ACHN (cell line): ENCODE measurements around the gene ARMC8.

Experiments
- DNase-seq: peaks from one replicate; pipeline ENCODE4 v3.0.0-alpha.2; 2015
- in situ Hi-C: cut with HindIII; loops from 2 replicates; pipeline ENCODE4 v1.10.0; 2017; ENCODE audit warnings: low sequenced_read_pairs, low pct_ligation_motif_present, low pct_unique_long_range_greater_than_20kb

ARMC8 gene

DNA sequence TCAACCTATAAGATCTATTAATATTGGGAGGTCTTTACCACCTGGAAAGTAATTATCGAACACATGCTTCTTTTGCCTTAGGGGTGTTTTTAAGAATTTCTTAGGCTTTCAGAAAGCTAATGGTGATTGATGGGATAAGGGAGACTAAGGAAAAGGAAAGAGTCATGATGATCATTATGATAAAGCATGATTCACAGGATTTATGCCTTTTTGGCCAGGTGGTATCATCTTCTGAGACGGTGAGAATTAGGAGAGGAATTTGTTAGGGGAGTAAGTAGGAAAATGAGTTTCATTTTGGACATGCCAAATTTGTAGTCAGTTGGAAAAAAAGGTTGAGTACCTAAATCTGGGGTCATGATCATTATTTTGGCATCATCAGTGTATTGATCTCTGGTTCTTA lies 8.9 kb downstream of the ARMC8 start:
- no peak for DNase-seq
- in situ Hi-C loops = no loop called here

DNA sequence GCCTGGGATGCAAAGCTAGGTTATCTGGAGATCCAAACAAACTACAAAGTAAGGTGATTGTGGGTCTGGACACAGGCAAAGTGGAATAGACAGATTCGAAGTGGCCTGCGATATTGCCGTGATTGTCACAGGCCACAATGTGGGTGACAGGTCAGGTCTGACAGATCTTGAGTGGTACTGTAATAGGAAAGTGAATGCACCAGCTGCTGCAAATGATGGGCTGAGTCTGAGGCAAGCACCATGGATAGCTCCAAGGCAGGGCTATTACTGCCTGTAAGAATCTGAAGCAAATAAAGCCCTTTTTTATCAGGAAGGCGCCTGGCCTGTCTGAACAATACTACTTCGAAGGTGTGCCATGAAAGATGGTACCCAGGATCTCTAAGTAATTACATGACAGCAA lies 10.0 kb downstream of the ARMC8 start:
- in situ Hi-C loops = no loop called here

DNA sequence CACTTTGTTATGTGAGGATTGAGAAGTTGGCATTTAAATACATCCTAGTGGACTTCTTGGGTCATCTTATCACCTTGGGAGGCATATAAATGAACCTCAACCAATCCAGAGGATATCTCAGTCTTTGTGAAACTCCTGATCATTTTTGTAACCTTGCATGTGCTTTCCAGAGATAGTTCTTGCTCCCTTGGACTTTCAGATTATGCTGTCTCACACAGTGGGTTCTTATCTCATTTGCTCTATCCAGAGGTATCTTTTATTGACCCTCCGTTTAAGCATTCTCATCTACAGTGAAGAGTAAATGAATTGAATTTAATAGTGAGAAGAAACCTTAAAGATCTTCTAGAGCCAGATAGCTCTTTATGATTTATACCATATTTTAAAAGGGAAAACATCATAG lies 10.4 kb downstream of the ARMC8 start:
- no peak for DNase-seq
- in situ Hi-C loops = no loop called here

More for the DNA sequence above, 10.0 kb downstream of the ARMC8 start:
- peak; percentile 17 for DNase-seq

GRCh38 chr3:138199851-138200250 lies 12.8 kb downstream of the ARMC8 start:
- in situ Hi-C loops = no loop called here
- no peak for DNase-seq

- in situ Hi-C loops = no loop called here
- no peak for DNase-seq
Observed at GRCh38 chr3:138200424-138200823, 13.3 kb downstream of the ARMC8 start.

DNA sequence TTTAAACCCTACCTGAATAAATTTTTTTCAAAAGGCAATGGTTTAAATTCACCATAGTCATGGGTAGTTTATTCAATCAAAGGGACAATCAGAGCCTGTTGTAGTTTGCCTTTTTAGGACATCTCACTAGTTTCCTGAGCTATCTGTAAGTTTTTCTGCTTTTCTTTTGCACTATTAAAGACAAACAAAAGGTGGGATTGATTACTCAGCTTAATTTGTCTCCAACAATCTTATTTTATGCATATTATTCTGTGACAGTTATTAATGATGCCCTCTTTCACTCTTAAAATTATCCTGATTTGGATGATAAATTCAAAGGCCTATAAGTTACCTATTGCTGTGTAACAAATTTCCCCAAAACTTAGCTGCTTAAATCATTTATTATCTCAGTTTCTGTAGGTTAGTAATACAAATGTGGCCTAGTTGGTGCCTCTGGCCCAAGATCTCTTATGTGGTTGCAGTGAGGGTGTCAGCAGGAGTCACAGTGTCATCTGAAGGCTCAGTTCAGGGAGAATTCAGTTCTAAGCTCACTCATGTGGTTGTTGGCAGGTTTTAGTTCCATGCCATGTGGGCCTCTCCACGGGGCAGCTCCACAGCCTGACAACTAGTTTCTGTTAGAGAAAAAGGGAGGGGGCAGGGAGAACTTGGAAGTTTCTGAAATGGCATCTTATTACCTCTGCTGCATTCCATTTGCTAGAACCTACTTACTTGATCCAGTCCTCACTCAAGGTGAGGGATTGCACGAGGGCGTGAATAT lies 16.0 kb downstream of the ARMC8 start:
- in situ Hi-C loops = no loop called here
- DNase-seq = no peak

DNA sequence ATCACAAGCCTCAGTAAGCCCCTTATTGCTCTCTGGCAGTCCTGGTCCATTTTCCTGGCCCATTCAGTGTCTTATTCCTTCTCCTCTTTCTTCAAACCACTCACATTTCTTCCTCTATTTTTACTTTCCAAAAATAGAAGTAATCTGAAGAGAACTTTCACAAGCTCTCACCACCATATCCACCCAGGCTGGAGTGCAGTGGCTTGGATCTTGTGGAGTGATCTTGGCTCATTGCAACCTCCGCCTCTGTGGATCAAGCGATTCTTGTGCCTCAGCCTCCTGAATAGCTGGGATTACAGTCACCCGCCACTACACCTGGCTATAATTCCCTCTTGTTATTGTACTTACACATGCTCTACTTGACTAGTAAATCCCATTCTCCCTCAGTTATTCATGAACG lies 16.8 kb downstream of the ARMC8 start:
- DNase-seq = no peak
- in situ Hi-C loops = no loop called here

DNA sequence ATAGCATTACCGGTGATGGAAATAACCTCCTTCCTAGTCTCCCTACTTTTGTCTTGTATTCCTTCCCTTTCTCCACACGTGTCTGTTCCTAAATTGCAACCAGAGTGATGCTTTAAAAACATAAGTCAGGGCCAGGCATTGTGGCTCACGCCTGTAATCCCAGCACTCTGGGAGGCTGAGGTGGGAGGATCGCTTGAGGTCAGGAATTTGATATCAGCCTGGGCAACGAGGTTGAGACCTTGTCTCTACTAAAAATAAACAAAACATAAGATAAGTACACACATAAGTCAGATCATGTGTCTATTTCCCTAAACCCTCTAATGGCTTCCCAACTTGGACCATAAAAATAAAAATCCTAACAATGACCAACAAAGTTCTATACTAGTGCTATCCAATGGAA lies 18.4 kb downstream of the ARMC8 start:
- in situ Hi-C loops = no loop called here
- no peak for DNase-seq

GRCh38 chr3:138206196-138206595 lies 19.1 kb downstream of the ARMC8 start:
- in situ Hi-C loops = no loop called here
- DNase-seq = no peak

- in situ Hi-C loops = no loop called here
- no peak for DNase-seq
Observed at GRCh38 chr3:138210528-138210927, 23.4 kb downstream of the ARMC8 start.

- in situ Hi-C loops = no loop called here
- DNase-seq = no peak
Observed at GRCh38 chr3:138213398-138214085, 26.4 kb downstream of the ARMC8 start.

- no peak for DNase-seq
- in situ Hi-C loops = no loop called here
Observed at GRCh38 chr3:138219255-138219654, 32.2 kb downstream of the ARMC8 start.

GRCh38 chr3:138220242-138220641 lies 33.1 kb downstream of the ARMC8 start:
- no peak for DNase-seq
- in situ Hi-C loops = no loop called here

DNA sequence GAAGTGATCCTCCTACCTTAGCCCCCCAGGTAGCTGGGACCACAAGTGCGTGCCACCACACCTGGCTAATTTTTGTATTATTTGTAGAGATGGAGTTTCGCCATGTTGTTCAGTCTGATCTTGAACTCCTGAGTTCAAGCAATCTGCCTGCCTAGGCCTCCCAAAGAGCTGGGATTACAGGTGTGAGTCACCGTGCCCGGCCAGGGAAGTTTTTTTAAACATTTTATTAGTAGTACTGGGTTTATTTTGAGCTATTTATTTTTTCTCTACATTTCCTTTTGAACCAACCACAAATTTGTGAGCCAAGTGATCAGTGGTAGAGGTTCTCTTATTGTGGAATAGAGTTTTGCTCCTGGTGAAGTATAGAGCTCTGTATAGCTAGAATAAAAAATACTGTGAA lies 33.7 kb downstream of the ARMC8 start:
- DNase-seq = no peak
- in situ Hi-C loops = no loop called here

GRCh38 chr3:138222131-138222941 lies 35.2 kb downstream of the ARMC8 start:
- DNase-seq = no peak
- in situ Hi-C loops = no loop called here

DNA sequence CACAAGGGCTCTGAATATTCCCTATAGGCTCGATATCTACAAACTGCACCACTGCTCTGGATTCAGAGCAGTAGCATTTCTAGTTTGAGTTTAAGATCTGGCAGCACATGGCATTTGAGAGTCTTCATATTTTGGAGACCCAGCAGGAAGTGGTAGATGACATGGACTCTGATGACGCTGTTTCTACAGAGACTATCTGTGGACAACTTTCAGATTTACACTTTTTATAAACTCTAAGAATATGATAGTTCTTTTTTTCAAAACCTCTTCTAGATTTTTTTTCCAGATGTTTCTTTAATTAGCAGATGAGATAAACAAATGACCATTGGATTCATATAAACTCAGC lies 35.8 kb downstream of the ARMC8 start:
- no peak for DNase-seq
- in situ Hi-C loops = no loop called here

DNA sequence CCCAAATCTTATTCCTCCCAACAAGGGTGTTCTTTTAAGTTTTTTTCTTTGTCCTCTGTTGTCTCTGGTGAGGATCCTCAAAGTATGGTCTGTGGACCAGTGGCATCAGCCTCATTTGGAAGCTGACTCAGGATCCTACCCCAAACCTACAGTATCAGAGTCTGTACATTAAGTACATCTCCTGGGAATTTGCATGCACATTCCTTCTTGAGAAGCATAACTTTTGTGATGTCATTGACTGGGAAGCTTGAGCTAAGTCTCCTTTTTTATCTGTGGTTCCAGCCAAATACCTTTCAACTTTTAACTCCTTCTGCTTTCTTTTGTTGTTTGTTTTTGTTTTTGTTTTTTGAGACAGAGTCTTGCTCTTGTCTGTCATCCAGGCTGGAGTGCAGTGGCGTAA lies 40.5 kb downstream of the ARMC8 start:
- in situ Hi-C loops = no loop called here
- DNase-seq = no peak

DNA sequence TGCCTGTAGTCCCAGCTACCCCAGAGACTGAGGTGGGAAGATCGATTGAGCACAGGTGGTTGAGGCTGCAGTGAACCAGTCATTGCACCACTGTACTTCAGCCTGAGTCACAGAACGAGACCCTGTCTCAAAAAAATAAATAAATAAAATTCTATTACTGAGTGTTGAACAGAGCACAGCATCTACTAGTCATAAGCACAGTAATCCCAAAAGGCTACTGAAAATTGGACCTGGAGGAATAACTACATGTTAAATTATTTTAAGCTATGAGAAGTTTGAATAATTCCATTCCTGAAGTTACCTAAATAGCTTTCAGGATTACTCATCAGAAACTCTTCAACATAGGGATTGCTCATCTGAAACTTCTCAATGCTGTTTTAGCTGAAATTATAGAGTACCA lies 43.4 kb downstream of the ARMC8 start:
- DNase-seq = no peak
- in situ Hi-C loops = no loop called here

GRCh38 chr3:138232705-138233364 lies 45.7 kb downstream of the ARMC8 start:
- in situ Hi-C loops = no loop called here
- no peak for DNase-seq
